GM12892 (cell line): ENCODE data around the gene CCR5AS.
"Not testable (repeated sequence)": the region's sequence is repeated elsewhere in the genome, so short reads cannot be mapped to it uniquely, and the experiment has no call there.

ENCODE experiments used
- DNase-seq: peaks from one replicate; pipeline ENCODE4 v3.0.0; 2011; ENCODE audit not compliant: insufficient read length
- FAIRE-seq: peaks from 2 replicates; lab custom pipeline; 2011; peaks lifted over from hg19 to GRCh38; lab: Jason Lieb, UNC
- POLR2A ChIP-seq: IDR thresholded peaks from 2 replicates; pipeline ENCODE4 v1.6.1; 2011; ENCODE audit warnings: low read depth, low read length, control low read depth
- POLR2AphosphoS5 ChIP-seq: IDR thresholded peaks from 2 replicates; pipeline ENCODE4 v1.6.1; 2011; ENCODE audit warnings: low read depth, low read length, control low read depth
- TAF1 ChIP-seq: IDR thresholded peaks from 2 replicates; pipeline ENCODE4 v1.6.1; 2011; ENCODE audit warnings: low read depth, mild to moderate bottlenecking, control low read depth, low read length, borderline replicate concordance

CCR5AS gene

DNA sequence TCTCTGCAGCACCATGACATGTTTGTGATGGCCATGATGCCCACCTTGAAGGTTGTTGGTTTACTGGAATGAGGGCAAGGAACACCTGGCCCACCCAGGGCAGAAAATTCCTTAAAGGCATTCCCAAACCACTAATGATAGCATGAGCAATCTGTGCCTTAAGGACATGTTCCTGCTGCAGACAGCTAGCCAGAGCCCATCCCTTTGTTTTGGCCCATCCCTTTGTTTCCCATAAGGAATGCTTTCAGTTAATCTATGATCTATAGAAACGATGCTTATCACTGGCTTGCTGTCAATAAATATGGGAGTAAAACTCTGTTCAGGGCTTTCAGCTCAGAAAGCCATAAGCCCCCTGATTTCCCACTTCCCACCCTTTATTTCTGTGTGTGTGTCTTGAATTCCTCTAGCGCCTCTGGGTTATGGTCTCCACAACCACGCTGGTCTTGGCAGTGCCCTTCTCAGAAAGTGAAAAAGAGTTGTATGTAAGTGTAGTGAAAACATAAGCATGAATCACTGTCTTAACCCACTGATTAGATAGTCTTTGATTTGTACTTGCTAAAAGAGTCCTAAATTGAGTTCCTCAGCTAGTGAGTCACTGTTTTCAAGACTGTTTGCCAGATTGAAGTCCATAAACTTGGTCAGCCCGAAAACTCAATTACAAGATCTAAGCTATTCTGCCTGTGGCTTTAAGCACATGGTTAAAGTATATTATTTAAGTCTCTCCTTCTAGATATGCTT, 72.0 kb downstream of the CCR5AS start:
- peak; percentile 42 for FAIRE-seq
- no peak for DNase-seq
- TF ChIP-seq TAF1 (no peak), POLR2A (no peak), POLR2AphosphoS5 (no peak)

GRCh38 chr3:46330676-46331075, 76.2 kb downstream of the CCR5AS start:
- FAIRE-seq: not testable (repeated sequence)

DNA sequence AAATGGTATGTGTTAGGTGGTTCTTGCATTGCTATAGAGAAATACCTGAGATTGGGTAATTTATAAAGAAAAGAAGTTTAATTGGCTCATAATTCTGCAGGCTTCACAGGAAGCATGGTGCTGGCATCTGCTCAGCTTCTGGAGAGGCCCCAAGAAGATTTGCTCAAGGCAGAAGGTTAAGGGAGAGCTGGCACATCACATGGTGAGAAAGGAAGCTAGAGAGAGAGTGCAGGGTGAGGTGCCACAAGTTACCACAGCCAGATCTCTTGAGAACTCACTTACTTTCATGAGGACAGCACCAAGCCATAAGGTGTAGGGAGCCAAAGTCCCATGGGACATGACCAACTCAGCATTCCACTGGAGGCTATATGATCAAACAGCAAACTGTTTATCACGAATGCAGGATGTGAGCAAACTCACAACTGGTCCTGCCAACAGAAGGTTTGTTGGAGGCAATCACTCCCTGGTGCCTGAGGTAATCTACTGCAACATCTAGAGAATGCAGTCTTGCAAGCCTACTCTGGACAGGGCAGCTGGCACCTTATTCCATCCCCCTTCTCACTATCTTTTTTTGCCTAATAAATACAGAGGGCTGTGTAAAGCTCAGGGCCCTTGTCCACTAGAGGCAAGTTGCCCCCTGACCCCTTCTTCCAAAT, 81.1 kb downstream of the CCR5AS start:
- TF ChIP-seq POLR2A (no peak), TAF1 (no peak), POLR2AphosphoS5 (no peak)
- no peak for FAIRE-seq
- DNase-seq: no peak

More at GRCh38 chr3:46330676-46331075, 76.2 kb downstream of the CCR5AS start:
- not testable (repeated sequence) for DNase-seq

- DNase-seq (no peak), FAIRE-seq (no peak)
- no peak for TF ChIP-seq POLR2AphosphoS5
- no peak for TF ChIP-seq TAF1
- TF ChIP-seq POLR2A: no peak
Observed at GRCh38 chr3:46324036-46324435, 82.8 kb downstream of the CCR5AS start.

- TF ChIP-seq POLR2AphosphoS5 (no peak), POLR2A (no peak), TAF1 (no peak)
- FAIRE-seq (peak; percentile 85), DNase-seq (no peak)
Observed at GRCh38 chr3:46321461-46322104, 85.3 kb downstream of the CCR5AS start.

GRCh38 chr3:46318207-46318927, 88.5 kb downstream of the CCR5AS start:
- TF ChIP-seq POLR2AphosphoS5 (no peak), POLR2A (no peak), TAF1 (no peak)
- FAIRE-seq: no peak

GRCh38 chr3:46316206-46316605, 90.7 kb downstream of the CCR5AS start:
- no peak for FAIRE-seq

More at GRCh38 chr3:46318207-46318927, 88.5 kb downstream of the CCR5AS start:
- no peak for DNase-seq

DNA sequence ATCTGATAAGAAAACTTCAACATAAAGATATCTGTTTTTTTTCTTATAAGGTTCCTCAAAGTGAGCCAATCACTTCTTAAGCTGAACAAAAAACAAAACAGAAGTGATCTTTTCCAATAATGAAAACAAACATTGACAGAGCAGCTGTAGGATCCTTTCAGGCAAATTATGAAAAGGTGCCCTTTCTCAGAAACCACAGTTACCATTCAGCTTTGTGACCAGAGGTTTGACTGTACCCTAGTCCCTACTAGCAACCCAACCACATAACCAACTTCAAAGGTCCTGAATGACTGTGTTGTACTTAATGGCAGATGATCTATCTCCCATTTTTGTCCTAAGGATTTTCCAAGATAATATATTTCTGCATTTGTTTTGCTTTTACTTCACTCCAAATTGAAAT, 92.3 kb downstream of the CCR5AS start:
- FAIRE-seq: peak; percentile 5
- no peak for TF ChIP-seq POLR2A
- TF ChIP-seq POLR2AphosphoS5: no peak
- TF ChIP-seq TAF1: no peak
- DNase-seq: no peak

More at GRCh38 chr3:46316206-46316605, 90.7 kb downstream of the CCR5AS start:
- no peak for DNase-seq
- no peak for TF ChIP-seq POLR2AphosphoS5
- no peak for TF ChIP-seq TAF1
- no peak for TF ChIP-seq POLR2A
